ENCODE data around the gene CAMK2G.
A peak's percentile ranks its signal among the peaks of the same experiment; 100 is the strongest.
"Not testable (repeated sequence)": the region's sequence is repeated elsewhere in the genome, so short reads cannot be mapped to it uniquely, and the experiment has no call there.

Gene CAMK2G

DNA sequence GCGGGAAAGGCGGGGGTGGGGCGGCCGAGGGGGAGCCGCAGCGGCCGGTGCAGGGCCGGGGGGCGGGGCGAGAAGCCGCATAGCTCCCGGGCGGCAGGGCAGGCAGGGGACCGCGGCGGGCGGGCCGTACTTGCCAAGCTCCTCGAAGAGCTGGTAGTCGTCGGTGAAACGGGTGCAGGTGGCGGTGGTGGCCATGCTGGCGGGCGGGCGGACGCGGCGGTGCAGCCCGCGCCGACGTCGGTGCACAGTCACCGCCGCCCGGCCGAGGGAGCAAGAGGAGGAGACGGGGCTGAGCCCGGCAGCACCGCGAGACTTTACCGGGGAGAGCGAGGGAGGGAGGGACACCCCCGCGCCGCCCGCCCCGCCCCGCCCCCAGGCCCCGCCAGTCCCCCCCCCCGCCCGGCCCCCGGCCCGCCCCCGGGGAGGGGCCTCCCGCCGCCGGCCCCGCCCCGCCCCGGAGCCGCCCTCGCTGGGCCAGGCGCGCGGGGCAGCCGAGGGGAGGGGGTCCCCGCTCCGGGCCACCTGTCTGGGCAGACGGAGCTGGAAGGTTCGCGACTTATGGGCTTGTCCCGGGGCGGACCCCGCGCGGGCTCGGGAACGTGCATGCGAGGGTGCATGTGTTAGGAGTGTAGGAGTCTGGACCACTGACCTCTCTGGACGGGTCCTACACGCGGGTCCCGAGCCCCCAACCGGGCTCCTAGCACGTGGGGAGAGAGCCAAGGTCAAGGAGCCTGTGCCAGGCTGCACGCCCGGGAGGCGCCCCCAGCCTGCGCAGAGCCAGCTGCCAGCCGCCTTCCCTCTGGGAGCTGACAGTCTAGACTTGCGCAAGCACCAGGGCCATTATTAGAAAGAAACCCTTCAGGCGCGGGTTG is at the start of gene CAMK2G:
Gene CAMK2G, minus strand, starts transcription at position 289 of the 872 bp plus-strand sequence. Its CDS starts 94 bp downstream, at position 195.
- no peak for FAIRE-seq
- TF ChIP-seq, protein P1, sequence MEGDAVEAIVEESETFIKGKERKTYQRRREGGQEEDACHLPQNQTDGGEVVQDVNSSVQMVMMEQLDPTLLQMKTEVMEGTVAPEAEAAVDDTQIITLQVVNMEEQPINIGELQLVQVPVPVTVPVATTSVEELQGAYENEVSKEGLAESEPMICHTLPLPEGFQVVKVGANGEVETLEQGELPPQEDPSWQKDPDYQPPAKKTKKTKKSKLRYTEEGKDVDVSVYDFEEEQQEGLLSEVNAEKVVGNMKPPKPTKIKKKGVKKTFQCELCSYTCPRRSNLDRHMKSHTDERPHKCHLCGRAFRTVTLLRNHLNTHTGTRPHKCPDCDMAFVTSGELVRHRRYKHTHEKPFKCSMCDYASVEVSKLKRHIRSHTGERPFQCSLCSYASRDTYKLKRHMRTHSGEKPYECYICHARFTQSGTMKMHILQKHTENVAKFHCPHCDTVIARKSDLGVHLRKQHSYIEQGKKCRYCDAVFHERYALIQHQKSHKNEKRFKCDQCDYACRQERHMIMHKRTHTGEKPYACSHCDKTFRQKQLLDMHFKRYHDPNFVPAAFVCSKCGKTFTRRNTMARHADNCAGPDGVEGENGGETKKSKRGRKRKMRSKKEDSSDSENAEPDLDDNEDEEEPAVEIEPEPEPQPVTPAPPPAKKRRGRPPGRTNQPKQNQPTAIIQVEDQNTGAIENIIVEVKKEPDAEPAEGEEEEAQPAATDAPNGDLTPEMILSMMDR (IDR thresholded peaks at IDR 0.05; ENCODE audit: insufficient read depth, missing control alignments): no peak
- DNase-seq (ENCODE audit: insufficient read length, low spot score): peak; percentile 92

DNA sequence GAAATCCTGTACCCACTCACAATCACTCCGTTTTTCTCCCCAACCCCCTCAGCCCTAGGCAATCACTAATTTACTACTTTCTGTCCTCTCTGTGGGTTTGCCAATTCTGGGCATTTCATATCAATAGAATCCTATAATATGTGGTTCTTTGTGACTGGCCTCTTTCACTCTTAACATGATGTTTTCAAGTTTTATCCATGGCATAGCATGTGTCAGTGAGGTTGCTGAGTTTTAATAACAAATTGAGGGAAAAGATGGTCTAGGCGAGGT is 48.4 kb upstream of the CAMK2G start:
- no peak for DNase-seq (ENCODE audit: insufficient read length, low spot score)

GRCh38 chr10:73922007-73922863 is 47.9 kb upstream of the CAMK2G start:
- TF ChIP-seq, protein P1 (IDR thresholded peaks at IDR 0.05; ENCODE audit: insufficient read depth, missing control alignments): no peak
- DNase-seq (ENCODE audit: insufficient read length, low spot score): no peak
- no peak for FAIRE-seq

More for the DNA sequence above, 48.4 kb upstream of the CAMK2G start:
- FAIRE-seq: no peak
- TF ChIP-seq, protein P1 (IDR thresholded peaks at IDR 0.05; ENCODE audit: insufficient read depth, missing control alignments): no peak

DNA sequence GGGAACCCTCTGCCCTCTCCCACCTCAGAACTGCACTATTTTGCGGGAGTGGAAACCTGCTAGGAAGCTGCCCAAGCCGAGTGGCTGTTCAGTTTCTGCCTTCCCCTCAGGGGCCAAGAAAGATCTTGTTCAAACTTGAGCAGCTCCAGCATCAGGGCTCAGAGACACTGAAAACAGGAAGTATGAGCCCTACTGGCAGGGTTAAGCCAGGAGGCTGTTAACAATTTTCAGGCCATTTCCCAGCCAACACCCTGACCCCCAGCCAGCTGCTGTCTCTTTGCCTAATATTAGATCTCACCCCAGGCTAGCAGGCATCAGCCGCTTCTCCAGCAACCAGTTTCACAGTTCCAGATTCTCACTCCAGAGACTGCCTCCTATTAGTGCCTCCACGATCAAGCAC is 45.7 kb upstream of the CAMK2G start:
- DNase-seq (ENCODE audit: insufficient read length, low spot score) (no peak), FAIRE-seq (no peak)
- TF ChIP-seq, protein P1 (IDR thresholded peaks at IDR 0.05; ENCODE audit: insufficient read depth, missing control alignments): no peak

DNA sequence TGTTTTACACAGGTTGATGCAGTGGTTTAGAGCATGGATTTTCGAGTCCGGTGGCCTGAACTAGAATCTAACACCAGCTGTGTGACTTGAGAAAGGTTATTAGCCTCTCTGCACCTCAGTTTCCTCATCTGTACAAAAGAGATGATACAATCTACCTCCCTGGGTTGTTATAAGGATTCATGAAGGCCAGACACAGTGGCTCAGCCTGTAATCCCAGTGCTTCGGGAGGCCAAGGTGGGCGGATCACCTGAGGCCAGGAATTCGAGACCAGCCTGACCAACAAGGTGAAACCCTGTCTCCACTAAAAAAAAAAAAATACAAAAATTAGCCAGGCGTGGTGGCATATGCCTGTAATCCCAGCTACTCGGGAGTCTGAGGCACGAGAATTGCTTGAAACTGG is 45.1 kb upstream of the CAMK2G start:
- FAIRE-seq; DNase-seq (ENCODE audit: insufficient read length, low spot score): not testable (repeated sequence)

DNA sequence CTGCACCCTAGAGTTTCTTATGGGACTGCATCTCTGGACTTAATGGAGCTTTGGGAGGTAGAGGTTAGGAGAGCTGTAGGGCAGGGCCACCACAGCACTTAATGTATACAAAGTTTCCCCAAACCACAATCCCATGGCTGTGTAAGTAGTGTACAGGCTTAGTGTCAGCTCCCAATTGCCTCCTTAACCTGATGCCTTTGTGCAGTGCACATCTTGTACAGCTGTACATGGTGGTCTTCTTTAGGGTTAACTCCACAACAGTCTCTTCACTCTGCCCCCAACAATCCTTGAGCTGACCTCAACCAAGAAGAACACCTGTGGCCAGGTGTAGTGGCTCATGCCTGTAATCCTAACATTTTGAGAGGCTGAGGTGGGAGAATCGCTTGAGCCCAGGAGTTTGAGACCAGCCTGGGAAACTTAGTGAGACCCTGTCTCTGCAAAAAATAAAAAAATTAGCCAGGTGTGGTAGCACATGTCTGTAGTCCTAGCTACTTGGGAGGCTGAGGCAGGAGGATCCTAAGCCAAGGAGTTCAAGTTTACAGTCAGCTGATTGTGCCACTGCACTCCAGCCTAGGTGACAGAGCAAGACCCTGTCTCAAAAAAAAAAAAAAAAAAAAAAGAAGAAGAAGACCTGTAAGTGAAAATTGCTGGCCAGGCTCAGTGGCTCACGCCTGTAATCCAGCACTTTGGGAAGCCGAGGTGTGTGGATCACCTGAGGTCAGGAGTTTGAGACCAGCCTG is 43.4 kb upstream of the CAMK2G start:
- DNase-seq (ENCODE audit: insufficient read length, low spot score) (no peak), FAIRE-seq (no peak)
- TF ChIP-seq, protein P1 (IDR thresholded peaks at IDR 0.05; ENCODE audit: insufficient read depth, missing control alignments): no peak

GRCh38 chr10:73916761-73917470 is 42.6 kb upstream of the CAMK2G start:
- TF ChIP-seq, protein P1 (IDR thresholded peaks at IDR 0.05; ENCODE audit: insufficient read depth, missing control alignments): no peak
- DNase-seq (ENCODE audit: insufficient read length, low spot score) (no peak), FAIRE-seq (no peak)
